ENCODE data around the gene PLCB3.

GRCh38 chr11:64278576-64279190 is 27.4 kb downstream of the PLCB3 start:
- TF ChIP-seq EZH2phosphoT487 (IDR thresholded peaks at IDR 0.05; ENCODE audit: low read depth, severe bottlenecking, unreplicated experiment) (no peak), EZH2 (IDR thresholded peaks at IDR 0.05; ENCODE audit: borderline replicate concordance) (no peak), CTCF (IDR thresholded peaks at IDR 0.05; ENCODE audit: poor library complexity) (no peak)

All from hepatocyte (in vitro differentiated cells).